Measurements from ENCODE around the gene TMEM225B. TPM values are rescaled to one million over a fixed set of nuclear protein-coding genes. Genes with fewer than 3 reads are reported as not detected.

The TMEM225B gene
- total and polyA plus RNA-seq, 7 experiments from 2014 or later, result 0.44 to 2.5 (median 0.90) TPM; not detected in 1

DNA sequence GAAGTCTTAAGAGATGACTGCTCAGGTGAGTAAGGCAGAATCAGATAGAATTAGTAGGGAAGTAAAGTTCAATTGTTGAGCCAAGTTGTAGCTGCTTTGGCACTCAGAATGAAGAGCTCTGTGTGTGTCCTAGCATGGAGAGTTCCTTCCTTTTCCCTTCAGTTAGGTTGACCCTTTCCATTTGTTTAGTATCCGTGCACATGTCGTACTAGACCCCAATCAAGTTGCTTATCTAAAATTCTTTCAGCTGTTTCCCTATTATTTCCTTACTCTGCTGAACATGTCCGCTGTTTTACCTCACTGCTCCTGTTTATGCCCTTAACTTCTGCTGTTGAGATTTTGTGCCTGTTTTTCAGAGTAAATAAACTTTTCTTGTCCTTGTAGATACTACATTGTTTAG lies 26.3 kb upstream of the TMEM225B start:
- POLR2A ChIA-PET, result interaction anchor here (2.0 kb wide), 1 partner anchor 12 kb away, joined by 10 read pairs; no protein-coding TSS in a partner anchor
- Histone ChIP-seq H3K27me3 (ENCODE audit: control insufficient read depth in 2 of 2, insufficient read depth in 2 of 2, low read length in 2 of 2) (no peaks in the 10 kb centered on the region), H3K4me3 (ENCODE audit: low read length) (no peak overlapping the region), H3K9me3 (ENCODE audit: control insufficient read depth in 2 of 3, low read length in 3 of 3) (no peaks in the 10 kb centered on the region), H3K36me3 (ENCODE audit: control insufficient read depth in 2 of 3, insufficient read depth in 3 of 3, low read length in 3 of 3) (peaks cover 0 to 41% (median 0%) of the 10 kb centered on the region in 3 experiments), H3K4me1 (ENCODE audit: control insufficient read depth in 2 of 2, insufficient read depth in 2 of 2, low read length in 2 of 2) (no peaks in the 10 kb centered on the region), H3K27ac (ENCODE audit: low read depth, low read length) (no peak overlapping the region)
- Mint-ChIP-seq H3K36me3 (peaks cover 10 to 40% (median 34%) of the 10 kb centered on the region in 5 donors), H3K4me1 (peaks cover 0 to 10% (median 6%) of the 10 kb centered on the region in 7 donors), H3K9me3 (no peaks in the 10 kb centered on the region), H3K27me3 (no peaks in the 10 kb centered on the region), H3K4me3 (no peak overlapping the region), H3K27ac (peak overlapping the region in 6 of 9 donors; percentile 13 to 71 (median 59))
- ATAC-seq (no peak), DNase-seq (no peak)
- intact Hi-C loops (cut with micrococcal nuclease), result no loop called here
- CTCF ChIA-PET, result no interaction called here

DNA sequence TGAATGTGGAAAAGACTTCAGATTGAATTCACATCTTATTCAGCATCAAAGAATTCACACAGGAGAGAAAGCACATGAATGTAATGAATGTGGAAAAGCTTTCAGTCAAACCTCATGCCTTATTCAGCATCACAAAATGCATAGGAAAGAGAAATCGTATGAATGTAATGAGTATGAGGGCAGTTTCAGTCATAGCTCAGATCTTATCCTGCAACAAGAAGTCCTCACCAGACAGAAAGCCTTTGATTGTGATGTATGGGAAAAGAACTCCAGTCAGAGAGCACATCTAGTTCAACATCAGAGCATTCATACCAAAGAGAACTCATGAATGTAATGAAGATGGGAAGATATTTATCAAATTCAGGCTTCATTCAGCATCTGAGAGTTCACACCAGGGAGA lies 24.8 kb upstream of the TMEM225B start:
- no peaks in the 10 kb centered on the region for H3K9me3 Mint-ChIP-seq
- H3K4me1 ChIP-seq (ENCODE audit: control insufficient read depth in 2 of 2, insufficient read depth in 2 of 2, low read length in 2 of 2), result no peaks in the 10 kb centered on the region
- H3K4me3 ChIP-seq (ENCODE audit: low read length), result no peak overlapping the region
- ChIA-PET POLR2A (interaction anchor here (2.0 kb wide), 1 partner anchor 14 kb away, joined by 10 read pairs; no protein-coding TSS in a partner anchor), CTCF (no interaction called here)
- no peak overlapping the region for H3K4me3 Mint-ChIP-seq
- no peak overlapping the region for H3K27ac ChIP-seq (ENCODE audit: low read depth, low read length)
- no peaks in the 10 kb centered on the region for H3K27me3 ChIP-seq (ENCODE audit: control insufficient read depth in 2 of 2, insufficient read depth in 2 of 2, low read length in 2 of 2)
- H3K27me3 Mint-ChIP-seq, result no peaks in the 10 kb centered on the region
- peaks cover 0 to 41% (median 0%) of the 10 kb centered on the region in 3 experiments for H3K36me3 ChIP-seq (ENCODE audit: control insufficient read depth in 2 of 3, insufficient read depth in 3 of 3, low read length in 3 of 3)
- peak overlapping the region in 2 of 9 donors; percentile 22 to 52 for H3K27ac Mint-ChIP-seq
- intact Hi-C loops (cut with micrococcal nuclease), result no loop called here
- DNase-seq (no peak), ATAC-seq (no peak)
- H3K9me3 ChIP-seq (ENCODE audit: control insufficient read depth in 2 of 3, low read length in 3 of 3), result no peaks in the 10 kb centered on the region
- H3K36me3 Mint-ChIP-seq, result peaks cover 10 to 40% (median 34%) of the 10 kb centered on the region in 5 donors
- peaks cover 4 to 10% (median 6%) of the 10 kb centered on the region in 7 donors for H3K4me1 Mint-ChIP-seq

DNA sequence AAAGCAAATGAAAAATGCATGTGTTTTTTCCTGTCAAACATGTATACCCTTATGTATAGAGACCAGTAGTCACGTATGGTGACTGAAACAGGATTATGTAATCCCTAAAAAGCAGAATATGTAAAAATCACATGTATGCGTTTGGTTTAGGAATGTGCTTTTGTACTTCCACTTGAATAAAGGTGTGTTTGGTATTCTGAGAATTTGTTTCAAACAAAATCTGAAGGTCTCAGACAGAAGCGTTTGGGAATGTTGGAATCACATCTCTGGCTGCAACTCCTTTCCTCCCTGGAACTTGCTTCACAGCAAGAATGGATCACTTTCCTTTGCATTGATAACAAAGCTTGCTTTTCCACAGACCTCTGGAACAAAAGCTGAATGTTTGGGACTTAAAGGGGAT lies 21.8 kb upstream of the TMEM225B start:
- Histone ChIP-seq H3K27ac (ENCODE audit: low read depth, low read length) (no peak overlapping the region), H3K36me3 (ENCODE audit: control insufficient read depth in 2 of 3, insufficient read depth in 3 of 3, low read length in 3 of 3) (peaks cover 0 to 23% (median 0%) of the 10 kb centered on the region in 3 experiments), H3K27me3 (ENCODE audit: control insufficient read depth in 2 of 2, insufficient read depth in 2 of 2, low read length in 2 of 2) (no peaks in the 10 kb centered on the region), H3K4me3 (ENCODE audit: low read length) (no peak overlapping the region), H3K9me3 (ENCODE audit: control insufficient read depth in 2 of 3, low read length in 3 of 3) (no peaks in the 10 kb centered on the region), H3K4me1 (ENCODE audit: control insufficient read depth in 2 of 2, insufficient read depth in 2 of 2, low read length in 2 of 2) (peaks cover 3 to 4% of the 10 kb centered on the region in 2 donors)
- intact Hi-C loops (cut with micrococcal nuclease), result no loop called here
- ATAC-seq, result no peak
- Mint-ChIP-seq H3K9me3 (no peaks in the 10 kb centered on the region), H3K36me3 (peaks cover 10 to 31% (median 22%) of the 10 kb centered on the region in 5 donors), H3K4me3 (no peak overlapping the region), H3K27me3 (peaks cover 0 to 3% (median 0%) of the 10 kb centered on the region in 5 donors), H3K4me1 (peaks cover 10 to 23% (median 16%) of the 10 kb centered on the region in 7 donors), H3K27ac (no peak overlapping the region)
- CTCF ChIA-PET, result interaction anchor here (0.6 kb wide), 1 partner anchor 553 kb away, joined by 4 read pairs; no protein-coding TSS in a partner anchor
- DNase-seq, result no peak
- POLR2A ChIA-PET, result interaction anchor here (0.6 to 1.2 kb wide), 2 partner anchors 10 to 19 kb away, joined by 3 to 4 read pairs; no protein-coding TSS in a partner anchor

DNA sequence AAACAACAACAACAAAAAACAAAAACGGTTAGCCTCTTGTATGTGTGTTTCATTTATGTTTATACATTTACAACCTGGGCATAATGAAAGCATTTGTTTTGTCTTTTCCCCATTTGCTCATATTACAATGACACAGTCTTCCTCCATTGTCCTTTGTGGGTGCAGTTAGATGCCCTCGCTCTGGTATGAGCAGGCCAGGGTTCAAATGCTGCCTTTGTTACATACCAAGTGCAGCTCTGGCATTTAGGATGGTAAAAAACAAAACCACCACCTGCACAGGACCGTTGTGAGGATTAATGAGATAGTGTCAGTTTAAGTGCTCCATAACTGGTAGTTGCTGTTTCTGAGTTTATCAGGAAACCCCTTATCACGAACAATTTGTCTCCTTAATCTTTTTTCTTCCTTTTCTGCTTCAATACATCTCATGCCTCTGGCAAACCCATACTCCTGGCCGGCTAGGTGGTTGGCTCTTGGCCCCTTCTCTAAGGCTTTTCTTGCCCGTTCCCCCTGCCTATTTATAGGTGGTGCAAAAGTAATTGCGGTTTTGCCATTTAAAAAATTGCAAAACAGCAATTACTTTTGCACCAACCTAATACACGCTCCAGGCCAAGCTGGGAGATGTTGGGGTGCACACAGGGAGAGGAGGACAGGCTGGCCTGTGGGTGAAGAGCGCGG lies 18.6 kb upstream of the TMEM225B start:
- Histone ChIP-seq H3K9me3 (ENCODE audit: control insufficient read depth in 2 of 3, low read length in 3 of 3) (no peaks in the 10 kb centered on the region), H3K4me1 (ENCODE audit: control insufficient read depth in 2 of 2, insufficient read depth in 2 of 2, low read length in 2 of 2) (peaks cover 3 to 4% of the 10 kb centered on the region in 2 donors), H3K27ac (ENCODE audit: low read depth, low read length) (peak overlapping the region; percentile 73), H3K4me3 (ENCODE audit: low read length) (peak overlapping the region; percentile 77), H3K36me3 (ENCODE audit: control insufficient read depth in 2 of 3, insufficient read depth in 3 of 3, low read length in 3 of 3) (no peaks in the 10 kb centered on the region), H3K27me3 (ENCODE audit: control insufficient read depth in 2 of 2, insufficient read depth in 2 of 2, low read length in 2 of 2) (no peaks in the 10 kb centered on the region)
- DNase-seq (peak in 1 of 9 donors; percentile 20), ATAC-seq (no peak)
- Mint-ChIP-seq H3K4me3 (peak overlapping the region; percentile 87 to 98 (median 94)), H3K36me3 (peaks cover 0 to 4% (median 0%) of the 10 kb centered on the region in 5 donors), H3K4me1 (peaks cover 0 to 24% (median 17%) of the 10 kb centered on the region in 7 donors), H3K9me3 (no peaks in the 10 kb centered on the region), H3K27ac (peak overlapping the region in 7 of 9 donors; percentile 15 to 87 (median 77)), H3K27me3 (peaks cover 0 to 3% (median 0%) of the 10 kb centered on the region in 5 donors)
- intact Hi-C loops (cut with micrococcal nuclease), result no loop called here
- ChIA-PET CTCF (interaction anchor here (1.1 to 1.4 kb wide), 2 partner anchors 54 to 75 kb away, joined by 4 to 5 read pairs; partner anchors contain the start of gene ZKSCAN5), POLR2A (interaction anchor here (0.6 to 3.8 kb wide), 7 partner anchors 9 to 1746 kb away, joined by 3 to 37 read pairs (median 5); partner anchors contain the start of genes ZKSCAN5, ZNF655 and ZSCAN25)

DNA sequence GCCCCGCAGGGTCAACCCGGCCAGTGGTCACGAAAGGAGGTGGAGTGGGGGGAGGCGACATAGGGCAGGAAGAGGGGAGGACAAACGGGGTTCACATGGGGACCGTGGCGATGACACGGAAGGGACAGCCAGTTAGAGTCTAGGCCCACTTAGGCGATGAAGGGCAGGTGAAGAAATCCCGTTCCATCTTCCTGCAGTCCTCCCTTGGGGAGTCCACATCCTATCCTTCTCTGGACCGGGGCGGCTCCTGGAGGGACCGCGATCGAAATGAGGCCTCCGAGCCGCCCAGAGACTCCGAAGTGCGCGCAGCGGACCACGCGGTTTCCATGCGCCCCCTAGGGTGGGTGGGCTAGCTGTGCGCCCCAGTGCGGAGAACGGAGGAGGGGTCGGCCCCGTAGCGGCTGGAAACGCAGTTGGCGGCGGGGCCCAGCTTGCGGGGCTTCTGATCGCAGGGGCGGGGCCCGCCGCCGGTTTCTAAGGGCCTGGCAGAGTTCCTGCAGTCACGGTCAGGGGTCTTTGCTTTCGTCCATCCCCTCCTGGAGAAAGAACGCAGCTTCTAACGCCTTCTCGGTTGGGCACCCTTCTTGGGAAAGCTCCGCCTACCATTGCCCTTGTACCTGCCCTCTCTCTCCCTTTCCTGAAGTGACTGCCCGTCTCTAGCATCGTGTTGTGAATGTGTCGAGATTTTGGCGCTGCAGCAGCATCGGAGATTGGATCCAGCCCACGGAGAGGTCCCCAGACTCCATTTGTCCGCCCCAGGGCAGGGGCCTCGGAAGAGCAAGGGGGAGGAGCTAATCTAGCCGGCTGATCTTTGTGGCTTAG lies 17.9 kb upstream of the TMEM225B start:
- ATAC-seq (peak; percentile 85), DNase-seq (peak; percentile 40 to 60 (median 53))
- intact Hi-C loops (cut with micrococcal nuclease), result loop anchor here in 1 of 2 donors (1.0 to 5.0 kb wide), 4 partner anchors 21 to 198 kb away; partner anchors contain the start of gene ZSCAN25
- peak overlapping the region; percentile 77 for H3K4me3 ChIP-seq (ENCODE audit: low read length)
- H3K9me3 ChIP-seq (ENCODE audit: control insufficient read depth in 2 of 3, low read length in 3 of 3), result no peaks in the 10 kb centered on the region
- no peaks in the 10 kb centered on the region for H3K36me3 ChIP-seq (ENCODE audit: control insufficient read depth in 2 of 3, insufficient read depth in 3 of 3, low read length in 3 of 3)
- ChIA-PET CTCF (interaction anchor here (0.6 to 1.4 kb wide), 7 partner anchors 15 to 1701 kb away, joined by 3 to 5 read pairs (median 3); partner anchors contain the start of genes BUD31, PDAP1 and ZKSCAN5), POLR2A (interaction anchor here (0.6 to 3.8 kb wide), 10 partner anchors 9 to 1745 kb away, joined by 3 to 37 read pairs (median 4); partner anchors contain the start of genes FAM200A, ZKSCAN5, ZNF655 and ZSCAN25)
- H3K27me3 ChIP-seq (ENCODE audit: control insufficient read depth in 2 of 2, insufficient read depth in 2 of 2, low read length in 2 of 2), result no peaks in the 10 kb centered on the region
- Mint-ChIP-seq H3K4me3 (peak overlapping the region; percentile 87 to 98 (median 94)), H3K9me3 (no peaks in the 10 kb centered on the region), H3K27me3 (peaks cover 0 to 3% (median 0%) of the 10 kb centered on the region in 5 donors), H3K36me3 (peaks cover 0 to 4% (median 0%) of the 10 kb centered on the region in 5 donors), H3K27ac (peak overlapping the region; percentile 19 to 96 (median 86)), H3K4me1 (peaks cover 0 to 24% (median 17%) of the 10 kb centered on the region in 7 donors)
- peak overlapping the region; percentile 73 for H3K27ac ChIP-seq (ENCODE audit: low read depth, low read length)
- peaks cover 3 to 4% of the 10 kb centered on the region in 2 donors for H3K4me1 ChIP-seq (ENCODE audit: control insufficient read depth in 2 of 2, insufficient read depth in 2 of 2, low read length in 2 of 2)
